ENCODE results near the gene NECTIN2. TPM values are rescaled to one million over a fixed set of nuclear protein-coding genes. Genes with fewer than 3 reads are reported as not detected.

NECTIN2 gene
- polyA plus RNA-seq, 2 of the 4 experiments (the other 2 are of a cell fraction), result 69.4 to 89.6 TPM

GRCh38 chr19:44846455-44847143 lies 502 bp downstream of the NECTIN2 start:
- DNase-seq (ENCODE audit: low read depth in 1 of 2, low spot score in 1 of 2) (no peak), FAIRE-seq (no peak), ATAC-seq (no peak; a peak in 2 of 6 replicates)
- Histone ChIP-seq H3K27ac (peak overlapping the region; percentile 94 to 95), H3K4me2 (peak overlapping the region; percentile 93), H3K4me1 (peaks cover 37% of the 10 kb centered on the region), H3K9me3 (no peaks in the 10 kb centered on the region), H3K4me3 (peak overlapping the region; percentile 97)
- ChIA-PET POLR2A (interaction anchor here (0.7 to 1.4 kb wide), 7 partner anchors 11 to 123 kb away, joined by 3 to 7 read pairs (median 4); partner anchors contain the start of genes BCAM and TOMM40), CTCF (interaction anchor here (0.7 to 4.5 kb wide), 24 partner anchors 10 to 258 kb away, joined by 3 to 30 read pairs (median 4); partner anchors contain the start of gene BCAM)
- TF ChIP-seq MAX (IDR thresholded peaks at IDR 0.05) (0 out of 2 replicates have a peak, but pooled peaks have one; percentile 28), POLR2AphosphoS2 (conservative IDR thresholded peaks at IDR 0.05; ENCODE audit: low read length) (no peak), MAZ (IDR thresholded peaks at IDR 0.05; ENCODE audit: borderline replicate concordance, low read depth, low read length) (0 out of 2 replicates have a peak, but pooled peaks have one; percentile 4)
- under 1% methylated on average over 34 of the region's 51 CpGs for WGBS (ENCODE audit: missing lambda C conversion rate)

GRCh38 chr19:44847144-44848035 lies 1.3 kb downstream of the NECTIN2 start:
- peak; percentile 1 to 20; a peak in 3 of 6 replicates for ATAC-seq
- DNase-seq (ENCODE audit: low read depth in 1 of 2, low spot score in 1 of 2), result peak; percentile 64 to 65
- POLR2A ChIA-PET, result no interaction called here
- CTCF ChIA-PET, result interaction anchor here (0.9 to 4.5 kb wide), 17 partner anchors 9 to 270 kb away, joined by 3 to 30 read pairs (median 4); no protein-coding TSS in a partner anchor
- H3K27ac ChIP-seq, result peak overlapping the region; percentile 94 to 95
- no peak for TF ChIP-seq FOXS1 (CRISPR knock-in tag; IDR thresholded peaks at IDR 0.05)
- TF ChIP-seq BCL3 (IDR thresholded peaks at IDR 0.05), result no peak
- no peak for TF ChIP-seq HOXA7 (CRISPR knock-in tag; IDR thresholded peaks at IDR 0.05)
- TF ChIP-seq MAZ (IDR thresholded peaks at IDR 0.05; ENCODE audit: borderline replicate concordance, low read depth, low read length), result 0 out of 2 replicates have a peak, but pooled peaks have one; percentile 35
- no peak for TF ChIP-seq USF2 (IDR thresholded peaks at IDR 0.05)
- no peak for TF ChIP-seq RCOR1 (IDR thresholded peaks at IDR 0.05; ENCODE audit: low read depth, low read length)
- no peak for TF ChIP-seq CTCF (IDR thresholded peaks at IDR 0.05)
- no peak for TF ChIP-seq ZNF302 (CRISPR knock-in tag; IDR thresholded peaks at IDR 0.05)
- no peak for TF ChIP-seq HES2 (IDR thresholded peaks at IDR 0.05)
- TF ChIP-seq E2F6 (IDR thresholded peaks at IDR 0.05; ENCODE audit: borderline replicate concordance, low read depth), result no peak
- no peak for TF ChIP-seq TFCP2L1 (CRISPR knock-in tag; IDR thresholded peaks at IDR 0.05)
- TF ChIP-seq HDAC2 (IDR thresholded peaks at IDR 0.05), result no peak
- TF ChIP-seq POLR2A (IDR thresholded peaks at IDR 0.05; ENCODE audit: low read length), result 0 out of 2 replicates have a peak, but pooled peaks have one; percentile 10
- FAIRE-seq, result no peak
- WGBS (ENCODE audit: missing lambda C conversion rate), result 2% methylated on average over 33 of the region's 47 CpGs
- H3K4me3 ChIP-seq, result peak overlapping the region; percentile 97
- H3K9me3 ChIP-seq, result no peaks in the 10 kb centered on the region
- peak overlapping the region; percentile 93 for H3K4me2 ChIP-seq
- H3K4me1 ChIP-seq, result peaks cover 37% of the 10 kb centered on the region
